ENCODE results near the gene MT4.

DNA sequence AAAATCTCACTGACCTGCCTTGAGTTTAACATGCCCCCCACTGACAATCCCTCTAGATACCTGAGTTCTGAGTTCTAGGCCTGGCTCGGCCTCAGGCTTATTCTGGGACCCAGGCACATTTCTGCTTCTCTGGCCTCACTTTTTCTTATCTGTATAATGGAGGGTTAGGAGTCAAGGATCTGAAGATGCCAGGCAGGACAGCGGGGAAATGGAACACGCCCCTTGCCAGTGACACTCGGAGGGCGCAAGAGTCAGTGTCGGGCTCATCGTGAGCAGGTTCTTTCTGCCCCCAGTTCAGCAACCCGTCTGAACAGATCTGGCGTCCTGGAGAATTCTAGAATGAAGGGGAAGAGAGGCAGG is 23.9 kb downstream of the MT4 start:
- TF ChIP-seq EZH2phosphoT487 (IDR thresholded peaks at IDR 0.05; ENCODE audit: low read depth) = no peak
- TF ChIP-seq, protein P1, sequence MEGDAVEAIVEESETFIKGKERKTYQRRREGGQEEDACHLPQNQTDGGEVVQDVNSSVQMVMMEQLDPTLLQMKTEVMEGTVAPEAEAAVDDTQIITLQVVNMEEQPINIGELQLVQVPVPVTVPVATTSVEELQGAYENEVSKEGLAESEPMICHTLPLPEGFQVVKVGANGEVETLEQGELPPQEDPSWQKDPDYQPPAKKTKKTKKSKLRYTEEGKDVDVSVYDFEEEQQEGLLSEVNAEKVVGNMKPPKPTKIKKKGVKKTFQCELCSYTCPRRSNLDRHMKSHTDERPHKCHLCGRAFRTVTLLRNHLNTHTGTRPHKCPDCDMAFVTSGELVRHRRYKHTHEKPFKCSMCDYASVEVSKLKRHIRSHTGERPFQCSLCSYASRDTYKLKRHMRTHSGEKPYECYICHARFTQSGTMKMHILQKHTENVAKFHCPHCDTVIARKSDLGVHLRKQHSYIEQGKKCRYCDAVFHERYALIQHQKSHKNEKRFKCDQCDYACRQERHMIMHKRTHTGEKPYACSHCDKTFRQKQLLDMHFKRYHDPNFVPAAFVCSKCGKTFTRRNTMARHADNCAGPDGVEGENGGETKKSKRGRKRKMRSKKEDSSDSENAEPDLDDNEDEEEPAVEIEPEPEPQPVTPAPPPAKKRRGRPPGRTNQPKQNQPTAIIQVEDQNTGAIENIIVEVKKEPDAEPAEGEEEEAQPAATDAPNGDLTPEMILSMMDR (IDR thresholded peaks at IDR 0.05; ENCODE audit: low read depth, low read length) = no peak

Measured in OCI-LY3 (cell line).